OCI-LY1 (cell line): Measurements from ENCODE around the gene UBC.

ENCODE experiments used
- H2AFZ ChIP-seq: fragments of 200-600 bp; sonication (generic), shearing (Covaris generic); 2 replicates; pipeline ENCODE4 v1.6.0; 2014; ENCODE audit warnings: antibody characterized with exemption, mild to moderate bottlenecking, low read length
- H3F3A ChIP-seq: fragments of 200-600 bp; sonication (generic), shearing (Covaris generic); 2 replicates; pipeline ENCODE4 v1.6.0; 2014; ENCODE audit warnings: mild to moderate bottlenecking, antibody characterized with exemption, low read length, moderate library complexity; ENCODE audit not compliant: insufficient read depth
- H3K27ac ChIP-seq: fragments of 200-600 bp; sonication (generic); 2 replicates; pipeline ENCODE4 v1.5.1; 2014; ENCODE audit warnings: low read length, mixed run types, mild to moderate bottlenecking, low read depth; ENCODE audit not compliant: poor library complexity, severe bottlenecking
- H3K27me3 ChIP-seq: fragments of 200-600 bp; sonication (generic); 2 replicates; pipeline ENCODE4 v1.6.0; 2014; ENCODE audit warnings: antibody characterized with exemption, mild to moderate bottlenecking, low read length, moderate library complexity; ENCODE audit not compliant: insufficient read depth
- H3K36me3 ChIP-seq: fragments of 200-600 bp; sonication (generic); 2 replicates; pipeline ENCODE4 v1.6.1; 2014; ENCODE audit warnings: mild to moderate bottlenecking, antibody characterized with exemption, low read length, moderate library complexity, mixed read lengths; ENCODE audit not compliant: insufficient read depth
- H3K4me1 ChIP-seq: fragments of 200-600 bp; sonication (generic); 2 replicates; pipeline ENCODE4 v1.5.1; 2014; ENCODE audit warnings: mild to moderate bottlenecking, low read length, moderate library complexity; ENCODE audit not compliant: insufficient read depth, severe bottlenecking
- H3K4me2 ChIP-seq: fragments of 200-600 bp; sonication (generic), shearing (Covaris generic); 2 replicates; pipeline ENCODE4 v1.6.1; 2014; ENCODE audit warnings: low read length
- H3K4me3 ChIP-seq: fragments of 200-600 bp; sonication (generic); 2 replicates; pipeline ENCODE4 v1.5.1; 2014; ENCODE audit warnings: low read length, low read depth, mild to moderate bottlenecking, mixed read lengths; ENCODE audit not compliant: poor library complexity, severe bottlenecking
- H3K79me2 ChIP-seq: fragments of 200-600 bp; shearing (Covaris generic); 2 replicates; pipeline ENCODE4 v1.6.1; 2016; ENCODE audit warnings: mixed run types, low read length, mixed read lengths; ENCODE audit not compliant: insufficient read depth
- H3K9ac ChIP-seq: fragments of 200-600 bp; sonication (generic), shearing (Covaris generic); 2 replicates; pipeline ENCODE4 v1.6.1; 2014; ENCODE audit warnings: mild to moderate bottlenecking, low read length, mixed read lengths
- H3K9me2 ChIP-seq: fragments of 200-600 bp; sonication (generic), shearing (Covaris generic); 2 replicates; pipeline ENCODE4 v1.6.1; 2014; ENCODE audit warnings: low read depth, mild to moderate bottlenecking, low read length, mixed read lengths
- H3K9me3 ChIP-seq: fragments of 200-600 bp; shearing (Covaris generic); 2 replicates; pipeline ENCODE4 v1.6.1; 2014; ENCODE audit warnings: low read length, mixed read lengths
- H4K20me1 ChIP-seq: fragments of 200-600 bp; sonication (generic), shearing (Covaris generic); 2 replicates; pipeline ENCODE4 v1.6.0; 2016; ENCODE audit warnings: mild to moderate bottlenecking, low read length; ENCODE audit not compliant: insufficient read depth
- EZH2 ChIP-seq: fragments of 200-600 bp; sonication (generic), shearing (Covaris generic); IDR thresholded peaks from 2 replicates; pipeline ENCODE4 v1.8.0; 2017; ENCODE audit warnings: borderline replicate concordance, mixed run types, mild to moderate bottlenecking, antibody characterized with exemption, low read length, moderate library complexity, mixed read lengths
- TF ChIP-seq, protein P1 (sequence below): fragments of 200-600 bp; sonication (generic), shearing (Covaris generic); IDR thresholded peaks from 2 replicates; pipeline ENCODE4 v1.5.1; 2017; ENCODE audit warnings: mild to moderate bottlenecking, antibody characterized with exemption, low read length, moderate library complexity, mixed read lengths

The UBC gene

DNA sequence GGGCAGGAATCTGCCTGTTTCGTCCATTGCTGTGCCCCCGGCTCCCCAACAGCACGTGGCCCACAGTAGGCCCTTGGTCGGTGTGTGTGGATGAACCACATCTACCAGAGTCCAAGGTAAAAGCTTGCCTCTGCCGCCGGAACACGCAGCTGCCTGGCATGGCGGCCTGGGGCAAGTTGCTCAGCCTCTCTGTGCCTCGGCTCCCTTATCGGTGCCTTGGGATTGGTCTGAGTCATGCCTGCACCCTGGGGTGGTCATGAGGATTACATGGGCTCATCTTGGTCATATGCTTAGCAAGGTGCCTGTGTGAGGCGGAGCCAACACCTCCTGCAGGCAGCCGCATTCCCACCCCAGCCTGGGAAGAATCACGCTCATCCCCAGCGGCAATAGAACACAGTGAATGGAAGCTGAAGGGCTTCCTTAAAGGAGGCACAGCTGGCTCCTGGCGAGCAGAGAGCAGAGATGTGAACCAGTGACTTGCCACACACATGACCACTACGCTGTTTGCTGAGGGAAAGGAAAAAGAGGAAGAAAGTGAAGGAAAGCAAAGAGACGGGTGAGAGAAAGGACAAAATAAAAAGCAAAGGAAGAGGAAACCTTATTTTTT is 45.3 kb downstream of the UBC start:
- Histone ChIP-seq H3F3A (no peaks in the 10 kb centered on the region), H3K36me3 (no peaks in the 10 kb centered on the region), H3K27me3 (0 out of 2 replicates have a peak, but pooled peaks cover 6% of the 10 kb centered on the region), H3K4me1 (peaks cover 12% of the 10 kb centered on the region), H3K9ac (no peak overlapping the region), H3K9me2 (no peaks in the 10 kb centered on the region), H3K27ac (no peak overlapping the region), H4K20me1 (no peaks in the 10 kb centered on the region), H3K79me2 (no peaks in the 10 kb centered on the region), H3K9me3 (no peaks in the 10 kb centered on the region), H2AFZ (no peak overlapping the region), H3K4me2 (peak overlapping the region; percentile 23; the same call in 1 of the 2 replicates), H3K4me3 (no peak overlapping the region)
- no peak for TF ChIP-seq EZH2

DNA sequence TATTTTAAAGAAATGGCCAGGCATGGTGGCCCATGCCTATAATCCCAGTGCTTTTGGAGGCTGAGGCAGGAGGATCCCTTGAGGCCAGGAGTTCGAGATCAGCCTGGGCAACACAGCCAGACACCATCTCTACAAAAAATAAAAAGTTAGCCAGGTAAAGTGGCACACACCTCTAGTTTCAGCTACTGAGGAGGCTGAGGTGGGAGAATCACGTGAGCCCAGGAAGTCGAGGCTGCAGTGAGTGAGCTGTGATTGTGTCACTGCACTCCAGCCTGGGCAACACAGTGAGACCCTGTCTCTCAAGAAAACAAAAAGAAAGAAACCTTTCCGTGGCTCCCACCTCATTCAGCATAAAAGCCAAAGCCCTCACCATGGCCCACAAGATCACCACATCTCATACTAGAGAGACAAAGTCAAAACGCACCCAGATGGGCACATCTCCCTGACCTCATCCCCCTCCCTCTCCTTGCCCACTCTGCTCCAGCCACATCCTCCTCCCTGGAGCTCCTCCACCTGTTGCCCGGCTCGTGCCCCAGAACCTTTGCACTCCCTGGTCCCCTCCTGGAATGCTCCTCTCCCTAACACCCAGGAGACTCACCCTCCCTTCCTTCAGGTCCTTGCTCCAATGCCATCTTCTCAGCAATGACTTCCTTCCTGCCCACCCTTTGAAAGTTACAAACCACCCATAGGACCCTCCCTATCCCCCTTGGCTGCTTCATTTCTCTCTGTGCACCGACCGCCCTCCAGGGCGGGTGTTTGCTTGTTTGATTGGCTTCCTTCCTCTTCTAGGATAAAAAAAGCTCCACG is 46.0 kb downstream of the UBC start:
- Histone ChIP-seq H3K4me1 (peaks cover 16% of the 10 kb centered on the region), H3K4me3 (no peak overlapping the region), H3K9ac (no peak overlapping the region), H3K9me3 (no peaks in the 10 kb centered on the region), H2AFZ (no peak overlapping the region), H3K79me2 (no peaks in the 10 kb centered on the region), H3F3A (no peaks in the 10 kb centered on the region), H3K36me3 (no peaks in the 10 kb centered on the region), H3K9me2 (no peaks in the 10 kb centered on the region), H4K20me1 (no peaks in the 10 kb centered on the region), H3K27ac (no peak overlapping the region), H3K27me3 (0 out of 2 replicates have a peak, but pooled peaks cover 6% of the 10 kb centered on the region), H3K4me2 (no peak overlapping the region; the same call in 1 of the 2 replicates)
- no peak for TF ChIP-seq EZH2
- TF ChIP-seq, protein P1, sequence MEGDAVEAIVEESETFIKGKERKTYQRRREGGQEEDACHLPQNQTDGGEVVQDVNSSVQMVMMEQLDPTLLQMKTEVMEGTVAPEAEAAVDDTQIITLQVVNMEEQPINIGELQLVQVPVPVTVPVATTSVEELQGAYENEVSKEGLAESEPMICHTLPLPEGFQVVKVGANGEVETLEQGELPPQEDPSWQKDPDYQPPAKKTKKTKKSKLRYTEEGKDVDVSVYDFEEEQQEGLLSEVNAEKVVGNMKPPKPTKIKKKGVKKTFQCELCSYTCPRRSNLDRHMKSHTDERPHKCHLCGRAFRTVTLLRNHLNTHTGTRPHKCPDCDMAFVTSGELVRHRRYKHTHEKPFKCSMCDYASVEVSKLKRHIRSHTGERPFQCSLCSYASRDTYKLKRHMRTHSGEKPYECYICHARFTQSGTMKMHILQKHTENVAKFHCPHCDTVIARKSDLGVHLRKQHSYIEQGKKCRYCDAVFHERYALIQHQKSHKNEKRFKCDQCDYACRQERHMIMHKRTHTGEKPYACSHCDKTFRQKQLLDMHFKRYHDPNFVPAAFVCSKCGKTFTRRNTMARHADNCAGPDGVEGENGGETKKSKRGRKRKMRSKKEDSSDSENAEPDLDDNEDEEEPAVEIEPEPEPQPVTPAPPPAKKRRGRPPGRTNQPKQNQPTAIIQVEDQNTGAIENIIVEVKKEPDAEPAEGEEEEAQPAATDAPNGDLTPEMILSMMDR = no peak

DNA sequence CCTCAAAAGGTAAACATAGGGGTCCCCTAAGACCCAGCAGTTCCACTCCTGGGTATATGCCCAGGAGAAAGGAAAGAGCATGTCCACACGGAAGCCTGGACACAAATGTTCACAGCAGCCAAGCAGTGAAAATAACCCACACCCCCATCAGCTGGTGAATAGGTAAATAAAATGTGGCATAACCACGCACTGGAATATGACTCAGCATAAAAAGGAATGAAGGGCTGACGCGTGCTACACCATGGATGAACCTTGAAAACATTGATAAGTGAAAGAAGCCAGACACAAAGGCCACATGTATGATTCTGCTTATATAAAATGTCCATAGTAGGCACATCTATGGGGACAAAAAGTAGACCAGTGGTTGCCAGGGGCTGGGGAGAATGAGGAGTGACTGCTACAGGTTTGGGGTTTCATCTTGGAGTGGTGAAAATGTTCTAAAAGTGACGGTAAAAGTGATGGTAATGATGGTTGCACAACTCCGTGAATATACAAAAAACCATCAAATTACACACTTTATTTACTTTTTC is 47.0 kb downstream of the UBC start:
- Histone ChIP-seq H3K9ac (no peak overlapping the region), H2AFZ (no peak overlapping the region), H3K9me3 (no peaks in the 10 kb centered on the region), H3K4me1 (peaks cover 24% of the 10 kb centered on the region), H3K27me3 (0 out of 2 replicates have a peak, but pooled peaks cover 11% of the 10 kb centered on the region), H3K9me2 (no peaks in the 10 kb centered on the region), H3K27ac (no peak overlapping the region), H4K20me1 (no peaks in the 10 kb centered on the region), H3K4me2 (no peak overlapping the region), H3F3A (no peaks in the 10 kb centered on the region), H3K4me3 (no peak overlapping the region), H3K79me2 (no peaks in the 10 kb centered on the region), H3K36me3 (no peaks in the 10 kb centered on the region)
- TF ChIP-seq EZH2 = no peak
- TF ChIP-seq, protein P1 = no peak
